WERI-Rb-1 (cell line): ENCODE measurements around the gene POGK.
A peak's percentile ranks its signal among the peaks of the same experiment; 100 is the strongest.

Experiments
- DNase-seq: peaks from one replicate; pipeline ENCODE4 v3.0.0-alpha.2; 2020
- H3K27ac ChIP-seq: fragments of 250-450 bp; sonication (Bioruptor Pico); 2 replicates; pipeline ENCODE4 v1.5.1; 2020; ENCODE audit warnings: mild to moderate bottlenecking, moderate library complexity
- H3K27me3 ChIP-seq: fragments of 250-450 bp; sonication (Bioruptor Pico); 2 replicates; pipeline ENCODE4 v1.5.1; 2021; ENCODE audit warnings: mild to moderate bottlenecking, low read depth, moderate library complexity; ENCODE audit not compliant: insufficient read depth, severe bottlenecking
- H3K36me3 ChIP-seq: fragments of 250-450 bp; sonication (Bioruptor Pico); 2 replicates; pipeline ENCODE4 v1.5.1; 2020; ENCODE audit warnings: mild to moderate bottlenecking, moderate library complexity
- H3K4me3 ChIP-seq: 2 replicates; pipeline ENCODE4 v1.5.1; 2011; ENCODE audit warnings: low read depth, mild to moderate bottlenecking, control low read depth, low read length
- H3K9me3 ChIP-seq: fragments of 250-450 bp; sonication (Bioruptor Pico); 2 replicates; pipeline ENCODE4 v1.5.1; 2021; ENCODE audit warnings: mild to moderate bottlenecking, moderate library complexity; ENCODE audit not compliant: severe bottlenecking
- TF ChIP-seq, protein P1 (sequence below): IDR thresholded peaks from 2 replicates; pipeline ENCODE4 v1.5.1; 2011; ENCODE audit warnings: low read depth, mild to moderate bottlenecking, control low read depth, inconsistent platforms, low read length

POGK gene, protein sequence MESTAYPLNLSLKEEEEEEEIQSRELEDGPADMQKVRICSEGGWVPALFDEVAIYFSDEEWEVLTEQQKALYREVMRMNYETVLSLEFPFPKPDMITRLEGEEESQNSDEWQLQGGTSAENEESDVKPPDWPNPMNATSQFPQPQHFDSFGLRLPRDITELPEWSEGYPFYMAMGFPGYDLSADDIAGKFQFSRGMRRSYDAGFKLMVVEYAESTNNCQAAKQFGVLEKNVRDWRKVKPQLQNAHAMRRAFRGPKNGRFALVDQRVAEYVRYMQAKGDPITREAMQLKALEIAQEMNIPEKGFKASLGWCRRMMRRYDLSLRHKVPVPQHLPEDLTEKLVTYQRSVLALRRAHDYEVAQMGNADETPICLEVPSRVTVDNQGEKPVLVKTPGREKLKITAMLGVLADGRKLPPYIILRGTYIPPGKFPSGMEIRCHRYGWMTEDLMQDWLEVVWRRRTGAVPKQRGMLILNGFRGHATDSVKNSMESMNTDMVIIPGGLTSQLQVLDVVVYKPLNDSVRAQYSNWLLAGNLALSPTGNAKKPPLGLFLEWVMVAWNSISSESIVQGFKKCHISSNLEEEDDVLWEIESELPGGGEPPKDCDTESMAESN

GRCh38 chr1:166838766-166839599 lies at the start of gene POGK:
Gene POGK, plus strand, starts transcription at chr1:166839475. Its CDS starts 1,482 bp downstream, at chr1:166840957.
- TF ChIP-seq, protein P1, sequence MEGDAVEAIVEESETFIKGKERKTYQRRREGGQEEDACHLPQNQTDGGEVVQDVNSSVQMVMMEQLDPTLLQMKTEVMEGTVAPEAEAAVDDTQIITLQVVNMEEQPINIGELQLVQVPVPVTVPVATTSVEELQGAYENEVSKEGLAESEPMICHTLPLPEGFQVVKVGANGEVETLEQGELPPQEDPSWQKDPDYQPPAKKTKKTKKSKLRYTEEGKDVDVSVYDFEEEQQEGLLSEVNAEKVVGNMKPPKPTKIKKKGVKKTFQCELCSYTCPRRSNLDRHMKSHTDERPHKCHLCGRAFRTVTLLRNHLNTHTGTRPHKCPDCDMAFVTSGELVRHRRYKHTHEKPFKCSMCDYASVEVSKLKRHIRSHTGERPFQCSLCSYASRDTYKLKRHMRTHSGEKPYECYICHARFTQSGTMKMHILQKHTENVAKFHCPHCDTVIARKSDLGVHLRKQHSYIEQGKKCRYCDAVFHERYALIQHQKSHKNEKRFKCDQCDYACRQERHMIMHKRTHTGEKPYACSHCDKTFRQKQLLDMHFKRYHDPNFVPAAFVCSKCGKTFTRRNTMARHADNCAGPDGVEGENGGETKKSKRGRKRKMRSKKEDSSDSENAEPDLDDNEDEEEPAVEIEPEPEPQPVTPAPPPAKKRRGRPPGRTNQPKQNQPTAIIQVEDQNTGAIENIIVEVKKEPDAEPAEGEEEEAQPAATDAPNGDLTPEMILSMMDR = no peak
- DNase-seq = peak; percentile 84
- Histone ChIP-seq H3K4me3 (peak within 1 kb of the TSS; percentile 58), H3K9me3 (no peaks in the 10 kb centered on the region), H3K36me3 (peaks cover 17% of the 10 kb centered on the region), H3K27me3 (no peaks in the 10 kb centered on the region), H3K27ac (peak within 1 kb of the TSS; percentile 89)

GRCh38 chr1:166796620-166797236 lies 42.5 kb upstream of the POGK start:
- Histone ChIP-seq H3K27ac (no peak overlapping the region), H3K4me3 (no peak overlapping the region), H3K36me3 (no peaks in the 10 kb centered on the region), H3K27me3 (no peaks in the 10 kb centered on the region), H3K9me3 (no peaks in the 10 kb centered on the region)
- no peak for DNase-seq
- TF ChIP-seq, protein P1 = no peak

- Histone ChIP-seq H3K27me3 (no peaks in the 10 kb centered on the region), H3K27ac (no peak overlapping the region), H3K36me3 (no peaks in the 10 kb centered on the region), H3K9me3 (no peaks in the 10 kb centered on the region), H3K4me3 (no peak overlapping the region)
- no peak for DNase-seq
- TF ChIP-seq, protein P1 = no peak
Measured at GRCh38 chr1:166808952-166809351, 30.3 kb upstream of the POGK start.

DNA sequence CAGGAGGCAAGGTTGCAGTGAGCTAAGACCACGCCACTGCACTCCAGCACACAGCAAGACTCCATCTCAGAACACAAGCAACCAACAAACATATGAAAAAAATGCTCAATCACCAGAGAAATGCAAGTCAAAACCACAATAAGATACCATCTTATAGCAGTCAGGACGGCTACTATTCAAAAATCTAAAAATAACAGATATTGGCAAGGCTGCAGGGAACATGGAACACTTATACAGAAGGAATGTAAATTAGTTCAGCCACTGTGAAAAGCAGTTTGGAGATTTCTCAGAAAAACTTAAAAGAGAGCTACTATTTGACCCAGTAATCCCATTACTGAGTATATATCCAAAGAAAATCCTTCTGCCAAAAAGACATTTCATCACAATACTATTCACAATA lies 27.6 kb upstream of the POGK start:
- TF ChIP-seq, protein P1 = no peak
- no peak for DNase-seq
- no peak overlapping the region for H3K4me3 ChIP-seq
- no peaks in the 10 kb centered on the region for H3K27me3 ChIP-seq
- no peaks in the 10 kb centered on the region for H3K9me3 ChIP-seq
- H3K27ac ChIP-seq = no peak overlapping the region
- no peaks in the 10 kb centered on the region for H3K36me3 ChIP-seq

DNA sequence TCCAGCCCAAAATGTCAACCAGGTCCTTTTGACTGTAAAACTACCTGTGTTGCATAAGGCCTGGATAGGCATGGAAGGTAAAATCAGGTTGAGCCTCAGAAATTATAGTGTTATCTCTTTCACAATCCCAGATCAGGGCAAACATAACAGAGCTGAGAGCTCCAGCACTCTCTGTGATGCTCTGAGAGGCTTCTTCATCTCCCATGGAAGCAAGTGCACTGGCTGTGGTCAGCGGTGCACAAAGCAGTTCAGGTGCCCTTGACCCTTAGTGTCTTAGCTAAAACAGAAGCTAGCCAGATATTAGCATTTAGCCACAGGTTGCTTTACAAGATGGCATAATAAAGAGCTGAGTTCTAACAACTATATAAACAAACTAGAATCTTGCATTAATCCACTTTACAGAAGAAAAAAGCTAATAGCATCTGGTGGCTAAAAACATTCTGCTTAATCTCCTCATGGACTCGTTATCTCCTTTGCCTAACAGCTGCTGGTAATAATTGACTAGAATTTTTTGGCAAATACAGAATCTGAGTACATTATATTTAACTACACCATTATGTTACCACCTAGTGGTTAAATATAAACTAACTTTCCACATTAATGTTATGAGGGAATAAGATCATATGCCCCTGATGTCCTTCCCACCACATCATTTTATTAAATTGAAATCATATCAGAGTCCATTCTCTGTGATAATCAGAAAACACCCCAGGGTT lies 25.6 kb upstream of the POGK start:
- no peak for DNase-seq
- Histone ChIP-seq H3K4me3 (no peak overlapping the region), H3K27ac (no peak overlapping the region), H3K27me3 (no peaks in the 10 kb centered on the region), H3K9me3 (no peaks in the 10 kb centered on the region), H3K36me3 (no peaks in the 10 kb centered on the region)
- TF ChIP-seq, protein P1 = no peak
